ENCODE data around the gene LRRC4C.
"Not testable (repeated sequence)": the region's sequence is repeated elsewhere in the genome, so short reads cannot be mapped to it uniquely, and the experiment has no call there.

The LRRC4C gene

GRCh38 chr11:40701027-40701426 lies 758.4 kb downstream of the LRRC4C start:
- no peak for DNase-seq (ENCODE audit: low read depth in 2 of 2)

GRCh38 chr11:40689823-40690222 lies 769.6 kb downstream of the LRRC4C start:
- no peak for DNase-seq (ENCODE audit: low read depth in 2 of 2)

- DNase-seq (ENCODE audit: low read depth in 2 of 2): no peak
Observed at GRCh38 chr11:40688369-40688768, 771.1 kb downstream of the LRRC4C start.

- DNase-seq (ENCODE audit: low read depth in 2 of 2): no peak
Observed at GRCh38 chr11:40686765-40687164, 772.7 kb downstream of the LRRC4C start.

- DNase-seq (ENCODE audit: low read depth in 2 of 2): no peak
Observed at GRCh38 chr11:40683010-40683409, 776.4 kb downstream of the LRRC4C start.

- DNase-seq (ENCODE audit: low read depth in 2 of 2): no peak
Observed at GRCh38 chr11:40679276-40679675, 780.2 kb downstream of the LRRC4C start.

GRCh38 chr11:40647295-40647694 lies 812.2 kb downstream of the LRRC4C start:
- DNase-seq (ENCODE audit: low read depth in 2 of 2): no peak

- no peak for DNase-seq (ENCODE audit: low read depth in 2 of 2)
Observed at GRCh38 chr11:40642284-40642683, 817.2 kb downstream of the LRRC4C start.

- DNase-seq (ENCODE audit: low read depth in 2 of 2): no peak
Observed at GRCh38 chr11:40619654-40620053, 839.8 kb downstream of the LRRC4C start.

- no peak for DNase-seq (ENCODE audit: low read depth in 2 of 2)
Observed at GRCh38 chr11:40606800-40607199, 852.7 kb downstream of the LRRC4C start.

- no peak for DNase-seq (ENCODE audit: low read depth in 2 of 2)
Observed at GRCh38 chr11:40602866-40603552, 856.4 kb downstream of the LRRC4C start.

GRCh38 chr11:40597546-40598113 lies 861.8 kb downstream of the LRRC4C start:
- DNase-seq (ENCODE audit: low read depth in 2 of 2): no peak

GRCh38 chr11:40573254-40573891 lies 886.1 kb downstream of the LRRC4C start:
- no peak for DNase-seq (ENCODE audit: low read depth in 2 of 2)

GRCh38 chr11:40569947-40570531 lies 889.4 kb downstream of the LRRC4C start:
- DNase-seq (ENCODE audit: low read depth in 2 of 2): no peak

- DNase-seq (ENCODE audit: low read depth in 2 of 2): no peak
Observed at GRCh38 chr11:40567392-40567791, 892.1 kb downstream of the LRRC4C start.

GRCh38 chr11:40544162-40544561 lies 915.3 kb downstream of the LRRC4C start:
- DNase-seq (ENCODE audit: low read depth in 2 of 2): no peak

- DNase-seq (ENCODE audit: low read depth in 2 of 2): no peak
Observed at GRCh38 chr11:40542821-40543220, 916.6 kb downstream of the LRRC4C start.

- no peak for DNase-seq (ENCODE audit: low read depth in 2 of 2)
Observed at GRCh38 chr11:40537734-40538133, 921.7 kb downstream of the LRRC4C start.

- DNase-seq (ENCODE audit: low read depth in 2 of 2): not testable (repeated sequence)
Observed at GRCh38 chr11:40522080-40522479, 937.4 kb downstream of the LRRC4C start.

- DNase-seq (ENCODE audit: low read depth in 2 of 2): no peak
Observed at GRCh38 chr11:40517122-40517521, 942.3 kb downstream of the LRRC4C start.

GRCh38 chr11:40514124-40514523 lies 945.3 kb downstream of the LRRC4C start:
- no peak for DNase-seq (ENCODE audit: low read depth in 2 of 2)

GRCh38 chr11:40513281-40513680 lies 946.2 kb downstream of the LRRC4C start:
- no peak for DNase-seq (ENCODE audit: low read depth in 2 of 2)

GRCh38 chr11:40508303-40508702 lies 951.1 kb downstream of the LRRC4C start:
- DNase-seq (ENCODE audit: low read depth in 2 of 2): no peak

Measured in stimulated activated CD4-positive, alpha-beta T cell treated with anti-CD3 and anti-CD28 coated beads, Interleukin-12 subunit alpha, Interleukin-12 subunit beta, amount 100 ng/mL, for 24 hours (primary cell).